K562 (cell line): ENCODE results near the gene ACBD4. TPM values are rescaled to one million over a fixed set of nuclear protein-coding genes. Genes with fewer than 3 reads are reported as not detected.
A peak's percentile ranks its signal among the peaks of the same experiment; 100 is the strongest.

Experiments used
- HMBOX1 ChIP-seq: sonication (generic); IDR thresholded peaks from 2 replicates; pipeline ENCODE4 v1.6.1; 2016
- NR2C2 ChIP-seq, 2 experiments: fragments of 200-800 bp in 1 of 2; sonication (Bioruptor generic) in 1 of 2; sonication (generic) in 1 of 2; formaldehyde crosslinking in 1 of 2; IDR thresholded peaks; 2 replicates each; pipeline versions ENCODE4 v1.6.1 to v1.8.0; 2016 to 2022; ENCODE audit warnings: mild to moderate bottlenecking in 1 of 2, missing compliant biosample characterization in 1 of 2, missing genetic modification characterization in 1 of 2, missing genetic modification reagents in 1 of 2
- PKNOX1 ChIP-seq: fragments of 450-650 bp; IDR thresholded peaks from 2 replicates; pipeline ENCODE4 v1.6.1; 2016
- PPARD ChIP-seq: fragments of 250-450 bp; sonication (Bioruptor Pico); IDR thresholded peaks from 2 replicates; pipeline ENCODE4 v1.8.0; 2022; ENCODE audit warnings: inconsistent platforms, mild to moderate bottlenecking, moderate library complexity
- SAFB ChIP-seq: fragments of 200-400 bp; formaldehyde crosslinking; IDR thresholded peaks from 2 replicates; pipeline ENCODE4 v1.6.1; 2017; ENCODE audit warnings: low read depth, low read length, borderline replicate concordance
- ZNF384 ChIP-seq: IDR thresholded peaks from 2 replicates; pipeline ENCODE4 v1.6.1; 2012; ENCODE audit warnings: low read depth, low read length, improper control_type of control experiment
- polyA plus RNA-seq, 8 experiments: library from polyadenylated mRNA; depleted of rRNA in 4 of 8; stranded (reverse) in 5 of 8; unstranded in 3 of 8; fragments of >200 nt; fragmentation: Nextera tagmentation in 2 of 8; fragmentation: Illumina TruSeq in 1 of 8; extraction: Ambion mirVana in 2 of 8; extraction: Trizol in 1 of 8; gene quantifications; 2 replicates each; pipeline versions ENCODE4 v1.2.1 to v1.2.3, GENCODE V29; 2011 to 2014; ENCODE audit warnings: inconsistent platforms in 1 of 8, missing spikeins in 1 of 8
- total RNA-seq, 7 experiments: library from RNA; depleted of rRNA in 6 of 7; stranded (reverse); fragments of >200 nt in 6 of 7; fragmentation: Illumina TruSeq in 2 of 7; extraction: Trizol in 2 of 7; gene quantifications; 2 replicates each; pipeline versions ENCODE4 v1.2.1 to v1.2.3, GENCODE V29; 2011 to 2021; ENCODE audit warnings: low replicate concordance in 1 of 7
- TF ChIP-seq, protein P1 (sequence below): fragments of 200-400 bp; formaldehyde crosslinking; IDR thresholded peaks from 2 replicates; pipeline ENCODE4 v1.6.1; 2017; ENCODE audit warnings: mild to moderate bottlenecking, low read depth, low read length, moderate library complexity
- TF ChIP-seq, protein P2 (sequence below): fragments of 250-450 bp; sonication (Bioruptor Pico); IDR thresholded peaks from 2 replicates; pipeline ENCODE4 v1.4.0; 2020; ENCODE audit warnings: mild to moderate bottlenecking, moderate library complexity

The ACBD4 gene
- total and polyA plus RNA-seq, 9 of the 15 experiments (the other 6 are each of a cell fraction or from before 2014, with no cell fraction given), result 0.14 to 6.9 (median 4.6) TPM

DNA sequence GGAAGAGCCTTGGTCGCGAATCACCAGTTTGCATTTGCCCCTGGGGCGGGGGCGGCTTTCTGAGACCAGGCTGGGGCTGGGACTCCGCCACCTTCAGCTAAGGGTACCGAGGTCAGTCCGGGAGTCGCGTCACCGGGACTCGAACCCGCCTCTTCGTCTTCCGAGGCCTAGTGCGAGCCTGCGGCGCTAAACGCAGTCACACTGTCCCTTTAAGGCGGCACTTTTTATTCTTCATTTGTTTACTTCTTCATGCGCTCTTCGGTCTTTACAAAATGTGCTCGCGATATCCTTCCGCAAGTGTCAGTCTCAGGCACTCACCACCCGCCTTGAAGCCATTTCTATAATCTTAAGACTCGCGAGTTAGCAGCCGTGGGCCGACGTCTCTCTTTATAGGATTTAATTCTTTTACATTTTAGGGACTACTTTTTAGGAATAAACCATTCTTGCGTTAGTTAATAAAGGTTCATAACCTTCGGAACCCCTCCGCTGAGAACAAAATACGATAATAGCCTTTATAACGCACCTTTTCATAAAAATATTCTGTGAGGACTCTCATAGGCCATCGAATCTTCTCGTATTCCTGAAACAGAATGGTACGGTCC, 12.2 kb downstream of the ACBD4 start (continued):
- TF ChIP-seq, protein P1, sequence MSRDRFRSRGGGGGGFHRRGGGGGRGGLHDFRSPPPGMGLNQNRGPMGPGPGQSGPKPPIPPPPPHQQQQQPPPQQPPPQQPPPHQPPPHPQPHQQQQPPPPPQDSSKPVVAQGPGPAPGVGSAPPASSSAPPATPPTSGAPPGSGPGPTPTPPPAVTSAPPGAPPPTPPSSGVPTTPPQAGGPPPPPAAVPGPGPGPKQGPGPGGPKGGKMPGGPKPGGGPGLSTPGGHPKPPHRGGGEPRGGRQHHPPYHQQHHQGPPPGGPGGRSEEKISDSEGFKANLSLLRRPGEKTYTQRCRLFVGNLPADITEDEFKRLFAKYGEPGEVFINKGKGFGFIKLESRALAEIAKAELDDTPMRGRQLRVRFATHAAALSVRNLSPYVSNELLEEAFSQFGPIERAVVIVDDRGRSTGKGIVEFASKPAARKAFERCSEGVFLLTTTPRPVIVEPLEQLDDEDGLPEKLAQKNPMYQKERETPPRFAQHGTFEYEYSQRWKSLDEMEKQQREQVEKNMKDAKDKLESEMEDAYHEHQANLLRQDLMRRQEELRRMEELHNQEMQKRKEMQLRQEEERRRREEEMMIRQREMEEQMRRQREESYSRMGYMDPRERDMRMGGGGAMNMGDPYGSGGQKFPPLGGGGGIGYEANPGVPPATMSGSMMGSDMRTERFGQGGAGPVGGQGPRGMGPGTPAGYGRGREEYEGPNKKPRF, result no peak
- TF ChIP-seq SAFB (no peak), ZNF384 (no peak), HMBOX1 (no peak), NR2C2 (CRISPR knock-in tag; IDR thresholded peaks at IDR 0.05) (no peak), NR2C2 (tag; IDR thresholded peaks at IDR 0.05) (peak; percentile 68; the same call in 1 of the 2 replicates), PKNOX1 (peak; percentile 58; the same call in 1 of the 2 replicates), PPARD (CRISPR knock-in tag) (no peak)
- TF ChIP-seq, protein P2, sequence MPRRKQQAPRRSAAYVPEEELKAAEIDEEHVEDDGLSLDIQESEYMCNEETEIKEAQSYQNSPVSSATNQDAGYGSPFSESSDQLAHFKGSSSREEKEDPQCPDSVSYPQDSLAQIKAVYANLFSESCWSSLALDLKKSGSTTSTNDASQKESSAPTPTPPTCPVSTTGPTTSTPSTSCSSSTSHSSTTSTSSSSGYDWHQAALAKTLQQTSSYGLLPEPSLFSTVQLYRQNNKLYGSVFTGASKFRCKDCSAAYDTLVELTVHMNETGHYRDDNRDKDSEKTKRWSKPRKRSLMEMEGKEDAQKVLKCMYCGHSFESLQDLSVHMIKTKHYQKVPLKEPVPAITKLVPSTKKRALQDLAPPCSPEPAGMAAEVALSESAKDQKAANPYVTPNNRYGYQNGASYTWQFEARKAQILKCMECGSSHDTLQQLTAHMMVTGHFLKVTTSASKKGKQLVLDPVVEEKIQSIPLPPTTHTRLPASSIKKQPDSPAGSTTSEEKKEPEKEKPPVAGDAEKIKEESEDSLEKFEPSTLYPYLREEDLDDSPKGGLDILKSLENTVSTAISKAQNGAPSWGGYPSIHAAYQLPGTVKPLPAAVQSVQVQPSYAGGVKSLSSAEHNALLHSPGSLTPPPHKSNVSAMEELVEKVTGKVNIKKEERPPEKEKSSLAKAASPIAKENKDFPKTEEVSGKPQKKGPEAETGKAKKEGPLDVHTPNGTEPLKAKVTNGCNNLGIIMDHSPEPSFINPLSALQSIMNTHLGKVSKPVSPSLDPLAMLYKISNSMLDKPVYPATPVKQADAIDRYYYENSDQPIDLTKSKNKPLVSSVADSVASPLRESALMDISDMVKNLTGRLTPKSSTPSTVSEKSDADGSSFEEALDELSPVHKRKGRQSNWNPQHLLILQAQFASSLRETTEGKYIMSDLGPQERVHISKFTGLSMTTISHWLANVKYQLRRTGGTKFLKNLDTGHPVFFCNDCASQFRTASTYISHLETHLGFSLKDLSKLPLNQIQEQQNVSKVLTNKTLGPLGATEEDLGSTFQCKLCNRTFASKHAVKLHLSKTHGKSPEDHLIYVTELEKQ (CRISPR knock-in tag), result no peak; the same call in 1 of the 2 replicates
